GM19395 (cell line): Measurements from ENCODE around the gene RBM33.
"Not testable (repeated sequence)": the region's sequence is repeated elsewhere in the genome, so short reads cannot be mapped to it uniquely, and the experiment has no call there.

Experiments used
- ATAC-seq: cut with Tn5 transposase; IDR thresholded peaks from one replicate; pipeline ENCODE4 v1.9.1; 2021; ENCODE audit warnings: mild to moderate bottlenecking, moderate library complexity; ENCODE audit not compliant: unreplicated experiment

Gene RBM33

GRCh38 chr7:155815332-155816191 lies 171.1 kb downstream of the RBM33 start:
- peak; percentile 88 for ATAC-seq

GRCh38 chr7:155816192-155816508 lies 171.7 kb downstream of the RBM33 start:
- ATAC-seq: no peak

- ATAC-seq: no peak
Measured at GRCh38 chr7:155816996-155817395, 172.5 kb downstream of the RBM33 start.

GRCh38 chr7:155817515-155817914 lies 173.1 kb downstream of the RBM33 start:
- not testable (repeated sequence) for ATAC-seq

- no peak for ATAC-seq
Measured at GRCh38 chr7:155818154-155818819, 173.8 kb downstream of the RBM33 start.

GRCh38 chr7:155818820-155819168 lies 174.3 kb downstream of the RBM33 start:
- no peak for ATAC-seq

- ATAC-seq: no peak
Measured at GRCh38 chr7:155819186-155819585, 174.7 kb downstream of the RBM33 start.

GRCh38 chr7:155820246-155820645 lies 175.8 kb downstream of the RBM33 start:
- ATAC-seq: no peak

GRCh38 chr7:155820788-155821187 lies 176.3 kb downstream of the RBM33 start:
- ATAC-seq: no peak

- no peak for ATAC-seq
Measured at GRCh38 chr7:155821851-155822250, 177.4 kb downstream of the RBM33 start.

GRCh38 chr7:155824227-155824886 lies 179.9 kb downstream of the RBM33 start:
- ATAC-seq: no peak

- ATAC-seq: no peak
Measured at GRCh38 chr7:155825336-155825735, 180.9 kb downstream of the RBM33 start.

GRCh38 chr7:155829796-155830470 lies 185.5 kb downstream of the RBM33 start:
- ATAC-seq: no peak
